Testis (tissue), 3 donors: ENCODE measurements around the gene LRRC15. TPM values are rescaled to one million over a fixed set of nuclear protein-coding genes. Genes with fewer than 3 reads are reported as not detected.

Experiments used
- DNase-seq: peaks from one replicate; pipeline ENCODE4 v3.0.0-alpha.2; 2019
- H3K27ac ChIP-seq, 2 donors: fragments of 200-600 bp; sonication (generic); one replicate each; pipeline ENCODE4 v1.5.1; 2019
- H3K27me3 ChIP-seq: fragments of 200-600 bp; sonication (generic); one replicate; pipeline ENCODE4 v1.5.1; 2019
- H3K36me3 ChIP-seq: fragments of 200-600 bp; sonication (generic); one replicate; pipeline ENCODE4 v1.5.1; 2017; ENCODE audit warnings: low read depth; ENCODE audit errors: missing control alignments
- H3K4me1 ChIP-seq: fragments of 200-600 bp; sonication (generic); one replicate; pipeline ENCODE4 v1.5.1; 2019
- H3K4me3 ChIP-seq, 2 donors: fragments of 200-600 bp; sonication (generic); one replicate each; pipeline ENCODE4 v1.5.1; 2017 to 2019
- H3K9me3 ChIP-seq: fragments of 200-600 bp; sonication (generic); one replicate; pipeline ENCODE4 v1.5.1; 2017
- POLR2A ChIP-seq: fragments of 450-650 bp; IDR thresholded peaks from one replicate; pipeline ENCODE4 v1.6.1; 2017; ENCODE audit warnings: antibody characterized with exemption, mild to moderate bottlenecking, moderate library complexity
- WGBS, 2 donors: methylation state at CpG; one replicate each; pipeline ENCODE4 v1.1.5; 2018; 5-methylcytosine and 5-hydroxymethylcytosine counted together
- intact Hi-C: fragments of 100-400 bp; cut with DNase I; formaldehyde crosslinking; loops from one replicate; pipeline ENCODE4 v1.15.1; 2023; ENCODE audit warnings: low total_unique reads
- polyA plus RNA-seq: library from polyadenylated mRNA; stranded (reverse); fragments of 350-450 nt; fragmentation: Illumina TruSeq; extraction: RNeasy Lipid Tissue Mini Kit (QIAGEN cat#74804); gene quantifications from one replicate; pipeline ENCODE4 v1.2.3, GENCODE V29; 2014; ENCODE audit warnings: low read depth, low replicate concordance; ENCODE audit not compliant: insufficient read depth
- total RNA-seq, 2 donors: library from RNA; depleted of rRNA; stranded (reverse); fragments of >200 nt; gene quantifications; one replicate each; pipeline ENCODE4 v1.2.3, GENCODE V29; 2016
- TF ChIP-seq, protein P1 (sequence below), 3 experiments: fragments of 450-650 bp in 2 of 3; fragments of 200-600 bp in 1 of 3; sonication (generic) in 1 of 3; IDR thresholded peaks; one replicate each; pipeline ENCODE4 v1.5.1; 2016 to 2019; ENCODE audit warnings: antibody characterized with exemption in 3 of 3, mild to moderate bottlenecking in 2 of 3, moderate library complexity in 1 of 3

The LRRC15 gene
- total and polyA plus RNA-seq, 3 donors from 2014 or later: 0.06 to 0.75 TPM; not detected in 1

DNA sequence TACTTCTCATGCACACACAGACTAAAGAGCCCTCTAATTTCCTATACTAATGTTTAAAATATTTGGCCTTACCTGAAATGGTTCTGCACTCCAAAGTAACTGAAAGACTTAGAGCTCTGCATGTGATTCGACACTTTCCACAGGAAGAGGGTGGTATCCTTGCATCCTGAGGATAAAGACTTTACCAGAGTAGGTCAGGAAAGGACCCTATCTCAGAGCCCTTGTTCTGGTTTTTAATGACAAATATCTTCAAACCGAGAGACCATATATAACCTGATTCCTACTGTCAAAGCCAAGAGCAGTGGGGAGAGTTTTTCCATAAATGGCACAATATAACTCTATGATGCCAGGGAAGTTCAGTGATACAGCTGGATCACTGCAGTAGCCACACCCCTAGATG is 29.6 kb upstream of the LRRC15 start, which contains the start of gene GP5:
Gene GP5 (minus strand): TSS at position 101 of the 400 bp plus-strand sequence. CDS start 984 bp downstream, outside the sequence.
- H3K27ac ChIP-seq: no peak within 1 kb of the TSS
- H3K27me3 ChIP-seq: no peaks in the 10 kb centered on the region
- 74 to 78% methylated on average over 2 of the region's 2 CpGs for WGBS, 2 donors
- no peak for TF ChIP-seq POLR2A
- H3K9me3 ChIP-seq: no peaks in the 10 kb centered on the region
- peak within 1 kb of the TSS in 1 of 2 donors; percentile 24 for H3K4me3 ChIP-seq
- intact Hi-C loops: no loop called here
- no peak for DNase-seq
- H3K4me1 ChIP-seq: peaks cover 5% of the 10 kb centered on the region
- H3K36me3 ChIP-seq: no peaks in the 10 kb centered on the region

- 11 to 13% methylated on average over 8 to 37 of the region's 38 CpGs for WGBS, 2 donors
- Histone ChIP-seq H3K36me3 (no peaks in the 10 kb centered on the region), H3K4me1 (peaks cover 5% of the 10 kb centered on the region), H3K9me3 (no peaks in the 10 kb centered on the region), H3K27me3 (no peaks in the 10 kb centered on the region), H3K27ac (no peak overlapping the region), H3K4me3 (peak overlapping the region in 1 of 2 donors; percentile 24)
- no peak for DNase-seq
- intact Hi-C loops: no loop called here
- TF ChIP-seq, protein P1, sequence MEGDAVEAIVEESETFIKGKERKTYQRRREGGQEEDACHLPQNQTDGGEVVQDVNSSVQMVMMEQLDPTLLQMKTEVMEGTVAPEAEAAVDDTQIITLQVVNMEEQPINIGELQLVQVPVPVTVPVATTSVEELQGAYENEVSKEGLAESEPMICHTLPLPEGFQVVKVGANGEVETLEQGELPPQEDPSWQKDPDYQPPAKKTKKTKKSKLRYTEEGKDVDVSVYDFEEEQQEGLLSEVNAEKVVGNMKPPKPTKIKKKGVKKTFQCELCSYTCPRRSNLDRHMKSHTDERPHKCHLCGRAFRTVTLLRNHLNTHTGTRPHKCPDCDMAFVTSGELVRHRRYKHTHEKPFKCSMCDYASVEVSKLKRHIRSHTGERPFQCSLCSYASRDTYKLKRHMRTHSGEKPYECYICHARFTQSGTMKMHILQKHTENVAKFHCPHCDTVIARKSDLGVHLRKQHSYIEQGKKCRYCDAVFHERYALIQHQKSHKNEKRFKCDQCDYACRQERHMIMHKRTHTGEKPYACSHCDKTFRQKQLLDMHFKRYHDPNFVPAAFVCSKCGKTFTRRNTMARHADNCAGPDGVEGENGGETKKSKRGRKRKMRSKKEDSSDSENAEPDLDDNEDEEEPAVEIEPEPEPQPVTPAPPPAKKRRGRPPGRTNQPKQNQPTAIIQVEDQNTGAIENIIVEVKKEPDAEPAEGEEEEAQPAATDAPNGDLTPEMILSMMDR (IDR thresholded peaks at IDR 0.05): no peak
- TF ChIP-seq POLR2A: no peak
Observed at GRCh38 chr3:194397757-194398312, 28.3 kb upstream of the LRRC15 start.

DNA sequence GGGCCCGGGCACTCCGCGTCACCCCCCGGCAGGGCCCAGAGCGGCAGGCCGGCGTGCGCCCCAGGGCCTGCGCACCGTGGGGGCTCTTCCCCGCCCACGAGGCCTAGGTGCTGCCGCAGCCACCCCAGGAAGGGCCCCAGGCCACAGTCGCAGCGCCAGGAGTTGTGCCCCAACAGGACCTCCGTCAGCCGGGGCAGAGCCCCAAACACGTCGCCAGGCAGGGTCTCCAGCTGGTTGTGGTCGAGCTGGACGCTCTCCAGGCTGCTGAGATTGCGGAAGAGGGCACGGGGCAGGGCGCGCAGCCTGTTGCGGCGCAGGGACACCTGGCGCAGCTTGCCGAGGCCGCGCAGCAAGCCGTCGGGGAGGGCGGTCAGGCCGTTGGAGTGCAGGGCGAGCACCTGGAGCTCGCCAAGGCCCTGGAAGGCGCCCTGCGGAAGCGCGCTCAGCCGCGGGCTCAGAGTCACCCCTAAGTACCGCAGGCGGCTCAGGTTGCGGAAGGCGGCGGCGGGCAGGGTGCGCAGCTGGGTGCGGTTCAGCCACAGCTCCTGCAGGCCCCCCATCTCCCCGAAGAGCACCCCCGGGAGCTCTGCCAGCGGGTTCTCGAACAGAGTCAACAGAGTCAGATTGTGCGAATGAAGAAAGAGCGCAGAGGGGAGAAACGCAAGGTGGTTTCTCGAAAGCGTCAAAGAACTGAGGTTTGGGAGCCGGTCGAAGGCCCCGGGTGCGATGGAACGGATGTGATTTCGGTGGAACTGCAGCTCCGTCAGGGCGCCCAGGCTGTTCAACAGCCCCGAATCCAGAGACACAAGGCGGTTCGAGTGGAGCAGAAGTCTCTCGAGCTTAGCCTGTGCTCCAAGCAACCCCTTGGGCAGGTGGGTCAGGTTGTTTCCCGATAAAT is 27.6 kb upstream of the LRRC15 start:
- TF ChIP-seq, protein P1 (IDR thresholded peaks at IDR 0.05): no peak
- no peak for TF ChIP-seq POLR2A
- Histone ChIP-seq H3K4me1 (peaks cover 5% of the 10 kb centered on the region), H3K27me3 (no peaks in the 10 kb centered on the region), H3K9me3 (no peaks in the 10 kb centered on the region), H3K4me3 (peak overlapping the region; percentile 5 to 29), H3K27ac (no peak overlapping the region), H3K36me3 (no peaks in the 10 kb centered on the region)
- DNase-seq: no peak
- intact Hi-C loops: no loop called here
- 34 to 35% methylated on average over 28 to 66 of the region's 73 CpGs for WGBS, 2 donors

- Histone ChIP-seq H3K27ac (no peak overlapping the region), H3K4me3 (peak overlapping the region; percentile 5 to 29), H3K9me3 (no peaks in the 10 kb centered on the region), H3K36me3 (no peaks in the 10 kb centered on the region), H3K4me1 (peaks cover 5% of the 10 kb centered on the region), H3K27me3 (no peaks in the 10 kb centered on the region)
- TF ChIP-seq, protein P1 (IDR thresholded peaks at IDR 0.05): no peak
- no peak for TF ChIP-seq POLR2A
- intact Hi-C loops: no loop called here
- 12 to 17% methylated on average over 7 to 13 of the region's 13 CpGs for WGBS, 2 donors
- no peak for DNase-seq
Observed at GRCh38 chr3:194396539-194396858, 27.0 kb upstream of the LRRC15 start.

DNA sequence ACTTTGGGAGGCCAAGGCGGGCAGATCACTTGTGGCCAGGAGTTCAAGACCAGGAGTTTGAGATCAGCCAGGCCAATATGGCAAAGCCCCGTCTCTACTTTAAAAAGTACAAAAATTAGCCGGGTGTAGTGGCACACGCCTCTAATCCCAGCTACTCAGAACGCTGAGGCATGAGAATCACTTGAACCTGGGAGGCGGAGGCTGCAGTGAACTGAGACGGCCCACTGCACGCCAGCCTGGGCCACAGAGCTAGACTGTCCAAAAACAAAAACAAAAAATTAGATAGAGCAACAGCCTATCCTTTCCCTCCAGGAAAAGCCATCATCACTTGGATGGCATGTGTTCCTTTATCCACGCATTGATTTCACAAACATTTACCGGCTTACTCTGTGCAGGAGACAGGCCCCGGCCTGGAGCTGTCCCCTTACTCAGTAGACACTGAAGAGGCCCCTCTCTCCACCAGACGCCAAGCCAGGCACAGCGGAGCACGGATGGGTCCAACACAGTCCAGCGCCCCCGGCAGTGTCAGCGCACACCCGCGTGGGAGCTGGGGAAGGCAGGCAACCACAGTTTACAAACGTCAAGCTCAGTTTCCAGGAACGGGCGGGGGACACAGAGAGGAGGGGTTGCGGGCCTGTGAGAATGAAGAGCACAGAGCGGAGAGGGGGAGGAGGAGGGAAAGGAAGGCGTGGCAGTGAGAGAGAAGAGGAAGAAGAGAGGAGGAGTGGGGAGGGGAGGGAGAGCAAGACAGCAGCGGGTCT is 26.4 kb upstream of the LRRC15 start:
- no peaks in the 10 kb centered on the region for H3K36me3 ChIP-seq
- no peak overlapping the region for H3K4me3 ChIP-seq
- intact Hi-C loops: no loop called here
- H3K4me1 ChIP-seq: peaks cover 5% of the 10 kb centered on the region
- TF ChIP-seq POLR2A: no peak
- TF ChIP-seq, protein P1 (IDR thresholded peaks at IDR 0.05): no peak
- WGBS, 2 donors: 25 to 36% methylated on average over 18 to 26 of the region's 26 CpGs
- no peaks in the 10 kb centered on the region for H3K27me3 ChIP-seq
- H3K9me3 ChIP-seq: no peaks in the 10 kb centered on the region
- H3K27ac ChIP-seq: no peak overlapping the region
- DNase-seq: peak; percentile 60
